Measurements from ENCODE around the gene KIF1A.

KIF1A gene

GRCh38 chr2:240714747-240715725 lies 105.0 kb downstream of the KIF1A start:
- DNase-seq (ENCODE audit: low spot score): no peak
- POLR2A ChIA-PET (ENCODE audit: low non-redundant PET): no interaction called here
- H3K27ac ChIP-seq: no peak overlapping the region
- CTCF ChIA-PET: interaction anchor here (0.6 to 1.1 kb wide), 3 partner anchors 36 to 176 kb away, joined by 3 to 6 read pairs (median 3); no protein-coding TSS in a partner anchor
- no peak for TF ChIP-seq CTCF (conservative IDR thresholded peaks at IDR 0.05; ENCODE audit: low read depth)

GRCh38 chr2:240713928-240714746 lies 105.9 kb downstream of the KIF1A start:
- no peak for TF ChIP-seq CTCF (conservative IDR thresholded peaks at IDR 0.05; ENCODE audit: low read depth)
- CTCF ChIA-PET: interaction anchor here (0.6 to 1.1 kb wide), 3 partner anchors 37 to 177 kb away, joined by 3 to 6 read pairs (median 3); no protein-coding TSS in a partner anchor
- DNase-seq (ENCODE audit: low spot score): no peak
- H3K27ac ChIP-seq: no peak overlapping the region
- POLR2A ChIA-PET (ENCODE audit: low non-redundant PET): no interaction called here

- ChIA-PET CTCF (no interaction called here), POLR2A (ENCODE audit: low non-redundant PET) (no interaction called here)
- DNase-seq (ENCODE audit: low spot score): no peak
Observed at GRCh38 chr2:240713071-240713927, 106.7 kb downstream of the KIF1A start.

GRCh38 chr2:240712121-240712520 lies 107.9 kb downstream of the KIF1A start:
- no peak overlapping the region for H3K27ac ChIP-seq
- POLR2A ChIA-PET (ENCODE audit: low non-redundant PET): no interaction called here
- DNase-seq (ENCODE audit: low spot score): no peak
- no peak for TF ChIP-seq CTCF (conservative IDR thresholded peaks at IDR 0.05; ENCODE audit: low read depth)
- CTCF ChIA-PET: no interaction called here

More at GRCh38 chr2:240713071-240713927, 106.7 kb downstream of the KIF1A start:
- no peak overlapping the region for H3K27ac ChIP-seq
- no peak for TF ChIP-seq CTCF (conservative IDR thresholded peaks at IDR 0.05; ENCODE audit: low read depth)

- no peak for DNase-seq (ENCODE audit: low spot score)
- no peak overlapping the region for H3K27ac ChIP-seq
- no peak for TF ChIP-seq CTCF (conservative IDR thresholded peaks at IDR 0.05; ENCODE audit: low read depth)
- ChIA-PET POLR2A (ENCODE audit: low non-redundant PET) (no interaction called here), CTCF (interaction anchor here (0.6 kb wide), 1 partner anchor 98 kb away, joined by 5 read pairs; no protein-coding TSS in a partner anchor)
Observed at GRCh38 chr2:240711701-240712100, 108.3 kb downstream of the KIF1A start.
